GM18873 (cell line): ENCODE data around the gene PMEL.

Source experiments
- ATAC-seq: cut with Tn5 transposase; IDR thresholded peaks from one replicate; pipeline ENCODE4 v1.9.1; 2021; ENCODE audit warnings: mild to moderate bottlenecking, moderate library complexity, moderate number of reproducible peaks; ENCODE audit not compliant: unreplicated experiment, low FRiP score

The PMEL gene

DNA sequence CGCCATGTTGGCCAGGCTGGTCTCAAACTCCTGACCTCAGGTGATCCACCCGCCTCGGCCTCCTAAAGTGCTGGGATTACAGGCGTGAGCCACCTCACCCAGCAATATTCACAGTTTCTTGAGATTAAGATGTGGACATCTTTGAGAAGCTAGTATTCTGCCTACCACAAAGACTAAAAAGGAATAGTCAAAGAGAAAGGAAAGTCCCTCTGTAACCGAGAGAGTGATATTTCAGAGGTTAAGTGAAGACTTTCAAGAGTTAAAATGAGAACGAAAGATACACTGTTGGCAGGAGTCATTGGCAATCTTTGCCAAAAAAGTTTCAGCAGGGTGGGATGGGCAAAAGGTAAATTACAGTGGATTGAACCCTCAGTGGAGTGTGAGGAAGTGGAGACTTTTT, 19.3 kb downstream of the PMEL start:
- ATAC-seq, result no peak

DNA sequence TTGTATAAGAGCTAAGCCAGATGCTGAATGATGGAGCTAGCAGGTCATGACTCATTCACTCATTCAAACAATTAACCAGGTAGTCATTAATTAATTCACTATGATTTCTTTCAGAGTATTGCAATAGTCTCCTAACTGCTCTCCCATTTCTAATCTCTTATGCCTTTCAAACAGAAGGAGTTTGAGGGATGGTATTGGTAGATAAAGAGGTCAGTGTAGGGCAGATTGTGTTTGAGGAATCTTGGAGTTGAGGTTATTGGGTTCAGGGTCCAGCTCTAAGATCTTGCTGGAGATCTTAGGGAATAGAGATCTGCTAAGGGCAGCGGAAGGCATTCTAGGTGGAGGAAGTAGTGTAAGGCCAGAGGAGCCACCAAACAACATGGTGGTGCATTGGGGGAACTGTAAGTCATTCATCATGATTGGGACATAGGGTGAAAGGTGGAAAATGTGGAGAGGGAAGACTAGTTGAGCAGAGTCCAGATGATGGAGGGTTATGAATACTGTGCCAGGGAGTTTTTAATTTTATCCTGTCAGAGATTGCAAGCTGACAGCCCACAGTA, 23.2 kb downstream of the PMEL start:
- no peak for ATAC-seq

DNA sequence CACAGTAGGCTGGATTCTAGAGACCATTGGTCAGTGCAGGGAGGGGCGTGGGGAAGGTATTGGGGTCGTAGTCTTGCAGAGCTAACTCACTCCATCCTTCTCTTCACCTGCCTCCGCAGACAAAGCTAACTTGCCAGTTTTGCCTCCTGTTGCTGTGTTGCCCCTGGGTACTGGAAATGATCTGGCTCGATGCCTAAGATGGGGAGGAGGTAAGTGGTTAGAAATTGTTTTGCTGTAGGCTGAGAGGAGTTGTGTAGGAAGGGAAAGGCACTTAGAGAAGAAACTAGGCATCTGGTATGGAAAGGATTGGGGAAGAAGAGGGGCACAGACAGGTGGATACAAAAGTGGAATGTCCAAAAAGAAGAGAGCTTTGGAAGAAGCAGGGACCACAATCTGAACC, 23.8 kb downstream of the PMEL start:
- ATAC-seq, result no peak

DNA sequence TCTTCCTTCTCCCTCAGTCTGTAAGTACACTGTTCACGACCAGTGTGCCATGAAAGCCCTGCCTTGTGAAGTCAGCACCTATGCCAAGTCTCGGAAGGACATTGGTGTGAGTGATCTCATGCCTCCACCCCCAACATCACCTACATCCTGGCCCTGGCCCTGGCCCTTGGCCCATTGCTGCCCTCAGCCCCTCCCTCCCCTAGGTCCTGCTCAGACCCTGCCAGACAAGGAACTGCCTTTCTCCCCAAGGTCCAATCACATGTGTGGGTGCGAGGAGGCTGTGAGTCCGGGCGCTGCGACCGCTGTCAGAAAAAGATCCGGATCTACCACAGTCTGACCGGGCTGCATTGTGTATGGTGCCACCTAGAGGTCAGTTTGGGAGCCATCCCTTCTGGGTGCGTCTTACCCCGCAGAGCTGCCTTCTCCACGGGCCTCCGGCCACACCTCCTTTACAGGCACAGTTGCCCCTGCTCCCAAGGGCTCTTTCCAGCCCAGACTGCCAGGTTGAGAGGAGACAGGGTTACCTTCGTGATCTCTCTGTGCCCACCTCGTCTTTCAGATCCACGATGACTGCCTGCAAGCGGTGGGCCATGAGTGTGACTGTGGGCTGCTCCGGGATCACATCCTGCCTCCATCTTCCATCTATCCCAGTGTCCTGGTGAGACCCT, 25.6 kb downstream of the PMEL start:
- ATAC-seq, result peak; percentile 92

DNA sequence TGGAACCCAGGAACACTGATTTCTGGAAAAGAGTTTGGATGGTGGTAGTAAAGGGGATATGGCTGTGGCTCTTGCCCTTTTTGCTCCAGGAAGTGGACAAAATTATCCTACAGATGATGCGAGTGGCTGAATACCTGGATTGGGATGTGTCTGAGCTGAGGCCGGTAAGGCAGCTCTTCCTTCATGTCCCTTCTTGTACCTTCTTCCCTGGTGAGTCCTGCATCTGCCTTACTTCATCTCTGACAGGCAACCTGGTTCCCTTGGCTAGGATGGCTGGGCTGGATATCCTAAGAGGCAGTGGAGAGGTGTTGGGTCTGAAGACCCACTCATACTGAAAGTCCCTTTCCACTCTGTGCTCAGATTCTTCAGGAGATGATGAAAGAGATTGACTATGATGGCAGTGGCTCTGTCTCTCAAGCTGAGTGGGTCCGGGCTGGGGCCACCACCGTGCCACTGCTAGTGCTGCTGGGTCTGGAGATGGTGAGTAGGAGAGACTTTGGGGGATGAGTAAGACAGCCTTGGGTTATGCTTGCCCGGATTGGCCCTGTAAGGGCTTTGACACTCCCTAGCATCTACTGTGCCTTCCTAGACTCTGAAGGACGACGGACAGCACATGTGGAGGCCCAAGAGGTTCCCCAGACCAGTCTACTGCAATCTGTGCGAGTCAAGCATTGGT, 26.9 kb downstream of the PMEL start:
- no peak for ATAC-seq

DNA sequence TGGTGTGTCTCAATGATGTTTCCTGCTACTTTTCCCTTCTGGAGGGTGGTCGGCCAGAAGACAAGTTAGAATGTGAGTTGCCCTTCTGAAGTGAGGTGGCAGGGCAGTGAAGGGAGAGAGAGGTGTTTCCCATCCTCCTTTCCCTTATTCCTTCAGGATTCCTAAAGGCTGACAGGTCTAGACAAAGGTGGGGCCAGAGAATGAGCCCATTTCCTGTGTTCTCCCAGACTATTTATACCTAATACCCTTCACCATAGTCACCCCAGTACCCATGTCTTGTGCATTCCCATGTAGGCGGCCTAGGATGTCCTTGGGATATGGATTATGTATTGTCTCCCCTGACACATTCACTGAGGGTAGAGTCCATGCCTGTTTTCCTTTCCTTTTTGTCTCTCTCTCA, 27.9 kb downstream of the PMEL start:
- no peak for ATAC-seq

DNA sequence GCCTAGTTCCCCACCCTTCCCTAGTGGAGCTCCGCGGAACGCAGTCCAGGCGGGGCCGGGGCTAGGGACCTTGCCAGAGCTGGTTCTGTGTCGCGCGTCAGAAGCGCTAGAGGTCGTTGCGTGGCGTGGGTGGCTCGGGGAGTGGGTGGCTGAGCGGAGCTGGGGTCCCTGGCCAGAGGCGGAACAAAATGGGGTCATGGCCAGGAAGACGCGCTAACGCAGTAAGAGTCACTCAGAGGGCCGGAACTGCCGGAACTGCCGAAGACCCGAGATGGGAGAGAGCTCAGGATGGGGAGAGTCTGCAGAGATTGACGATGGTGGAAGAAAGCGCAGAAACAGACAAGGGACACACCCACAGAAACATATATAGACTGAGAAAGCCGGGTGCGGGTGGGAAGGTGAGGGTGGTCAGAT, 30.1 kb downstream of the PMEL start:
- no peak for ATAC-seq

DNA sequence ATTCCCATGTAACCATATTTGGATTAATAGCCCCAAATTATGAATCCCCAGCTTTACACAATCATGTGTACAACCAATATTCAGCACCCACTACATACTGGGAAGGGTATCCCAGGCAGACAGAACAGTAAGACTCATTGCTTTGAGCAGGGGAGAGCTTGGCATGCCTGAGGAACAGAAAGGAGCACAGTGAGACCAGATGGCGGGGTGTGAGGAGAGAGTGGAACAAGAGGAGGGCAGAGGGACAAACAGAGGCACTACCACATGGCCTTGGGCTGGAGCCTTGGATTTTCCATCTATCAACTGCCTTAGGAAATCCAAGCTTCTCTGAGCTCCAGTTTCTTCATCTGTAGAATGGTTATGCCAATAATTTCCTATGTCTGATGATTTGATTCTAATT, 31.1 kb downstream of the PMEL start:
- no peak for ATAC-seq

DNA sequence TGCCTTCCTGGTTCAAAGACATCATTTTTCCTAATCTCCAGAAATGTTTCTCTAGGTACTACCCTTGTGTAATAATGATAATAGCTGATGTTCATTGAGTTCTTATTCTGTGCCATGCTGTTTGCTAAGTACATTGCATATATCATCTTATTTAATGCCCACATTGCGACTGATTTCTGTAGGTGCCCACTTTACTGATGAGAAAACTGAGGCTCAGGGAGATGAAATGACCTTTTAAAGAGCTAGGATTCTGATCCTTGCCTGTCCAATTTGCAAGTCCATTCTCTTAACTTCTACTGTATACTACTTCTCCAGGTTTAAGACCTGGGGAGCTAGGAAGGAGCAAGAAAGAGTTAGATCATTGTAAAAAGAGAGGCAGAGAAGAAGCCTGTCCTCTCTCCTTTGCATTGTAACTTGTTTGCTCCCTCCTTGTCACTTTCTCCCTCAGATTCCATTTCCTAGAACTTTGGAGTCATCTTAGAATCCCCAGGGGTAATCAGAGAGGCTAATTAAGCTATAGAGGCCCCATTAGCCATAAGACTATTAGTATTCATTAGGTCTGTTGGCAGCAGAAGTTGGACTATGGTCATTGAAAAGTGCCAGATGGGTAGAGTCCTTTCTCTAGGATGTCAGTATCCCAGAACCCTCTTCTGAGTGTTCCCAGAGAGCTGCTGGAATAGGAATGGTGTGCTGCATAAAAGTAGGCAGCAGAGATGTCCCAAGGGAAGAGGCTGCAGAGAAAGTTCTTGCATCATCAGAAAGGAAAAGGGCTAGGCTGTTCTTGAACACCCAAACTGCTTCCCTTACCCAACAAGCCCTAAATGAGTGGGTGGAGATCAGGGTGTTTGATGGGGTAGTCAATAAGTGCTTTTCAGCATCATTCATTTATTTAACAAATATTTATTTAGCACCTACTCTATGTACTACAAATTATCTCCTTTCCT, 31.8 kb downstream of the PMEL start:
- ATAC-seq, result no peak

DNA sequence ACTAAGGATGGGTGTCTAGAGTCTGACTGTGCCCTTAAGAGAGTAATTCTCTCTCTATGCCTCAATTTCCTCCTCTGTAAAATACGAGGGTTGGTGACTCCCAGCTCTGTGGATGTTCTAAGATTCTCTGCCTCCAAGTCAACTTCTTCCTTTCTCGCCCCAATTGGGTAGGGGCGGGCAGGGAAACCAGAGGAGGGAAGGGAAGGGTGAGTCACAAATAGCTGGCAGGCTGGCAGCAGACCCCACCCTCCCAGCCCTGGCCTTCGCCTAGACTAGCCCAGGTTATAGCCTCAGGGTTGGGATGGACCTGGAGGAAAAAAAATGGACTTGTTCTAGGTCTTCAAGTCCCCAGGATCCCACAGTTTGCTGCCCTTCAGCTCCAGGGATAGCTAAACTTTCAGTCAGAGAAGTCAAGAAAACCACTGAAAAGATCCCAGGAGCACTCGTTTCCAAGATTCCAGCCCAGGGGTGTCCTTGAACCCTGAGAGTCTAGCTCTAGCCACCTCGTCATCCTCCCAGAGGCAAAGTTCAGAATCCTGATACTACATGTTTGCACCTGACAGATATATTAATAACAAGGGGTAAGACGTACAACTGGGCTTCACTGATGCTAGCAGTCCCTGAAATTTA, 32.6 kb downstream of the PMEL start:
- ATAC-seq, result no peak

DNA sequence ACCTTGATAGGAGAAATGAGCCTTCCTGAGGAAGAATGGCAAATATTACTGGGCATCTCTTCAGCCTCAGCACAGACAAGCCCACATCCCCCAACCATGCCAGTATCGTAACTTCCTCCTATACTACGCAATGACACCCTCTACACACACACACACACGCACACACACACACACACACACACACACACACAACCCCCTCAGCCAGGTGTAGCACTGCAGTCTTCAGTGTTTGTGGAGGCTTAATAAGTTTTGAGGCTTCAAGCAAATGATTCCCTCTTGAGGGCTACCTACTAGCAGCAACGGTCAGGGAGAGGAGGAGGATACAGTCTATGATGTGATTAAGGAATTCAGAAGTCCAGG, 33.3 kb downstream of the PMEL start:
- no peak for ATAC-seq

DNA sequence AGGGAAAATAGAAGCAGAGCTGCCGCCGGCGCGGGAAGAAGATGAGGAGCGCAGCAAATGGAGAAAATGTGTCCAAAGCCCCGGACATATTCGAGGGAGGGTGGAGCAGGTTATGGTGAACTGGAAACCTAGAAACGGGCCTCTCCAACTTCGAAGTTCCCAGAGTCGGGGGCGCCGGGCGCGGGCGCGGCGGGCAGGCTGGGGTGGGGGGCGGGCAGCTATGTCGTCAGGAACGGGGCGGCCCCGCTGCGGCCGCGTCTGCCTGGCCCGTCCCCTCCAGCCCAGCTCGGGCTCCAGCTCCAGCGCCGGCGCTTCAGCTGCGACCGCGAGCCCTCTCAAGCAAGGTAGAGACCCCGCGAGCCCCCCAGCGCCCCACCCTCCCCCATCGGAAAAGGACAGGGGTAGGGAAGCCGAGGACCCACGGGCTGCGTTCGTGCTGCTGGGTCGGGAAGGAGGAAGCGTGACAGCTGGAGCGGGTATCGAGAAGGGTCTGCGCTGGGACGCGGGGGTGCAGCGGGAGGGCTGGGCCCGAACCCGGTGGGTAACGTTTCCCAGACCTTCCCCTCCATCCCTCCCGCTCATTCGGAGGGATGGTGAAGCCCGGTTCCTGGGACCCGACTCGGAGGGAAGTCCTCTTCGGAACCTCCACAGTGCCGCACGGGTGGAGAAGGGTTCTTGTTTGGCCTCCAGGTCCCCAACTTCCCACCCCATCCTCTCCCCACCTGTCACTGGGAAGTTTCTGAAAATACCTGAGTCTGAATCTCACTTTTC, 33.9 kb downstream of the PMEL start:
- ATAC-seq, result no peak

DNA sequence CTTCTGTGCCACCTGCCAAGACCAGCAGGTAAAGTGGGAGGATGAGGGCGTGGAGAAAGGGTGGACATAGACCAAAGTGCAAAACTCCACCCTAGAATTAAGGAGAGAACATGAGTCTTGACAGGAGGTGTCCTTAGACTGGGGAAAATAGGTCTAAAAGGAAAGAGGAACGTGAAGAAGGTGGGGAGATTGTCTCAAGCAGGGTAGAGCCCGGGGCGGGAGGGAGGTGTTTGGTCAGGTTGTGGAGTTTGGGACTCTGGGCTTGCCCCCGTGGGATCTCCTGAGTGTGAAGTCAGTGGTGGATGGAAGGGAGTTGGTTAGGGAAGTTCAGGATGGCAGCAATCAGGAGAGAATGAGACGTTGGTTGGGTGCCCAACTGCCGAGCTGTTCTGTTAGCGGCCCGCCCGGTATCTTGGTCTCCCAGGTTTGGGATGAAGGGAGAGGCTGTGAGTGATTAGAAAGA, 34.5 kb downstream of the PMEL start:
- no peak for ATAC-seq

DNA sequence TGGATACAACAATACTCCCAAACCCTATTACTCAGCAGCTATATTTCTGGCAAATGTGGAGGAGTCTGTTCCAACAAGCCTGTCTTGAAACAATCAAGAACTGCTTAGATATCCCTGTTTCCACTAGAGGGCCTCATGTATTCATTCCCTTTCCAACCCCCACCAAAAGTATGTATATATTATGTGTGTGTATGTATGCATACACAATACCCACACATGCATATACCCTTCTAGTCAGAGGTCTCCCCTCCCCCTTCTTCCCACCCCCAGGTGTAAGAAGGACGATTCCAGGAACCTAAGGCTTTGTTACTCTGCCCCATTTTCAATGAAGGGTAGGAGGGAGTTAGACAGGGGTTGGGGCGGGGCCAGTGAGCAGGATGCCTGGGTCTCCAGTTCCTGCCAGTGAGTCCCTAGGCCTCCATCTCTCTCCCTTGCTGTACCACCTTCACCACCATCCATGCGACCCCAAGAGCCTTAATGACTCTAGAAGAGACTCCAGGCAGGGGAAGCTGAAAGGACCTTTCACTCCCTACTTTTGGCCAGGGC, 35.0 kb downstream of the PMEL start, which contains the start of gene DGKA:
TSS of gene DGKA (plus strand) at position 392 of the 546 bp plus-strand sequence. CDS start 5,342 bp downstream, outside the sequence.
- ATAC-seq, result no peak

DNA sequence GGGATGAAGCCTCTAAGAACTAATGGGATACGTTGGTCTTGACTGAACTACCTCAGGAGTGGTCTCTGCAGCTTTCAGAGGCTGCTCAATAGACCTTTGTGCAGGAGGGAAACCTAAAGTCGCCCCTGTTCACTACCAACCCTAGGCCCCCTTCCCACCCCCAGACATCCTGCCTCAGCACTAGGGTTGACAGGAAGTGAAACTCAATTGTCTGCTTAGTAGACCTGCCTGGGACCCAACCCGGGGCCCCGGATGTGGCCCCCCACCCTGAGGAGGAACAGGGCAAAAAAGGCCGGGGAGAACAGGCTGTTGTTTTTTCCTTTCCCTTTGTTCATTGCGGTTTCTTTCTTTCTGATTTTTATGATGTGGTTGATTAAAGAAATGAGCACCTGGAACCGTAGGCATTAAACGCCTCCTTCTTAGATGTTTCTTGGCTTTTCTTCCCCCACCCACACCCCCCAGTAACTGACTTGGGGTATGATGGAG, 36.5 kb downstream of the PMEL start:
- ATAC-seq, result peak; percentile 25

DNA sequence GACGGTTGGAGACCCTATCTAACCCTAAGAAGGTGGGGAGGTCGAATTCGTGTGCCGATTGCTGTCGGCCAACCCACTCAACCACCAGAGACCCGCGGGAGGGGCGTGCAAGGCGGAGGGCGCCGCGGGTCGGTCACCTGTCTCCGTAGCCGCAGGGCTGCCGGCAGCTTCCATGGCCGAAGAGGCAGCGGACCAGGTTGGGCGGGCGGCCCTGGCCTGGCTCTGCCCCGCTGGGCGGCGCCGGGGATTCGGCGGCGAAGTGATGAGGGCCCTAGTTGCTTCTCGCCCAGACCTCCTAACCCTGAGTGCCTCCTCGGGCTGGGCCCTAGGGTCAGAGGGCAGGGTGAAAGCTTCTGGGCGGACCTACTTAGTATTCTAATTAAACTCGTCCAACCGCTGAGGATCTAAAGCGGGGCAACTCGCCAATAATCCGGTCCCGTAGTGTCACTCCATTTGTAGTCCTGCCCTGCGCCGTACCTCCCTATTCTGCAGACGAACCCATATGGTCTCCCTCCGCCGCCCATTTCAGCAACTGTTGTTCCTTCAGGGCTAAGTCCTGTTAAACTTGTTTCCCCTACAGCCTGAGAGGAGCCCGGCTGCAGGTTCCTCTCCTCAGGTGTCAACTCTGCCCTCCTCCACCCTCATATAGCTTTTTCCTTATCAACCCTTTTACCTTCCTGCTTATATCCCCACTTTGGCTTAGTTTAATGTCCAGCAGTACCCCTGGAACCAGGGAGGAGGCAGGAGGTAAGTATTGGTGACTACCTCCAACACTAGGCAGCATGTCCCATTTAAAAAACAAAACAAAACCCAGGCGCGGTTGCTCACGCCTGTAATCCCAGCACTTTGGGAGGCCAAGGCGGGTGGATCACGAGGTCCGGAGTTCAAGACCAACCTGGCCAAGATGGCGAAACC, 38.0 kb downstream of the PMEL start, which contains the start of gene PYM1:
TSS of gene PYM1 (minus strand) at position 307 of the 915 bp plus-strand sequence. CDS start at position 174, 133 bp downstream.
- peak; percentile 43 for ATAC-seq

DNA sequence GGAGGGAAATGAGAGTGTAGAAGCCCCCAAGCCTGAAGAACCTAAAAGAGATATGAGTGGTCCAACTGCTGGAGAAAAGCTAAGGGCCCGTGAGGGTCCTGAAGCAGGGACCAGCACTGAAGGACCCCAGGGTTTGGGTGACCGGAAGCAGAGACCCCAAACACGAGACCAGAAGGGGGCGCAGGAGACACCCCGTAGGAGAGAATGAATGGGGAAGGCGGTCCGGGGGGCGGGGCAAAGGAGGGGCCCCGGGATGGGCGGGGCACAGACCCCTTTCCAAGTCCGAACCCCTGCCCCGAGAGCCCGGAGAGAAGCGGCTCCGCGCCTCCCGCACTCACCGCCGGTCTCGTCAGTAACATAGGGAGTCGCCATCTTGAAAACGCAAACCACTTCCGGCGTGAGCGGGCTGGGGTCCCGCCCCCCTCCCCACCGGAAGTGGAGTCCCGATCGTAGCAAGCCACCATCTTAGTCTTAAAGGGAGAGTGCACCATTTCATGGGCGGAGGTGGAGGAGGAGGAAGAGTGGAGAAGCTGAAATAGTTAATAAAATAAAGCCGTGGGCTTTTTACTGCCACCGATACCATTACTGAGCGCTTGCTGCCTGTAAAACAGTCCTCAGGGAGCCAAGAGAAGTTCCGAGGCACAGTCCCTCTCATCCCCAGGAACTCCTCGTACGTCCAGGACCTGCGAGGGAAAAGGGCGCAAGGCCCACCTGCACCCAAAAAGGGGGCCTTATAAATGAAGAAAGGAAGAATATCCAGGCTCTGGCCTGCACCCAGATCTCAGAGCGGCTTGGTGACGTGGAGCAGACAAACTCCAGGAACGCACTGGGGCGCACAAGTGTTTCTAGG, 38.9 kb downstream of the PMEL start:
- ATAC-seq, result peak; percentile 43
